T-helper 9 cell (primary cell): ENCODE measurements around the gene ZDHHC14.
"Not testable (repeated sequence)": the region's sequence is repeated elsewhere in the genome, so short reads cannot be mapped to it uniquely, and the experiment has no call there.

ENCODE experiments used
- DNase-seq: peaks from one replicate; pipeline ENCODE4 v3.0.0-alpha.2; 2020

The ZDHHC14 gene

GRCh38 chr6:157679605-157680580 lies 298.9 kb downstream of the ZDHHC14 start:
- DNase-seq: no peak

DNA sequence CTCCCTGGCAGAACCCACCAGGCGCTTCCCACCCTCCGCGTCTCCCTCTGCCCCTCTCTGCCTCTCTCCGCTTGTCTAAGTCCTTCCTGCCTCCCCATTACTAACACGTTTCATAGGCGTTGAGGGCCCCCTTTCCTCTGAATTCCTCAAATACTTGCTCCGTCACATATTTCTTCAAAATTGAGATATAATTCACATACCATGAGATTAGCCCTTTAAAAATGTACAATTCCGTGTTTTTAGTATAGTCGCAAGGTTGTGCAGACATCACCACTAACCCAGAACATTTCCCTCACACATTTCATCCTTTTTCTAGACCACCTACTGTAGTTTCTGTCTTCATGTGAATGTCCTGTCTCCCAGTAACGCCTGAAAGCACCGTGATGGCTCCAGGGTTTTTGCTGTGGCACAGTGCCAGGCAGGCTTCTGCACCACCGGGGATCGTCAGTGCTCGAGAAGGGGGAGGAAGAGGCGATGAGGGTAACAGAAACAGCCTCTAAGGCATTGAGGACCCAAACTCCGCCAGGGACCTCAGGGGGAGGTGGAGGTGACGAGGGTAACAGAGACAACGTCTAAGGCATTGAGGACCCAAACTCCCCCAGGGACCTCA lies 300.2 kb downstream of the ZDHHC14 start:
- DNase-seq: no peak

GRCh38 chr6:157682856-157683481 lies 302.0 kb downstream of the ZDHHC14 start:
- no peak for DNase-seq

GRCh38 chr6:157683707-157684106 lies 302.7 kb downstream of the ZDHHC14 start:
- no peak for DNase-seq

GRCh38 chr6:157684620-157685299 lies 303.8 kb downstream of the ZDHHC14 start:
- DNase-seq: no peak

- DNase-seq: no peak
Observed at GRCh38 chr6:157685596-157686280, 304.7 kb downstream of the ZDHHC14 start.

DNA sequence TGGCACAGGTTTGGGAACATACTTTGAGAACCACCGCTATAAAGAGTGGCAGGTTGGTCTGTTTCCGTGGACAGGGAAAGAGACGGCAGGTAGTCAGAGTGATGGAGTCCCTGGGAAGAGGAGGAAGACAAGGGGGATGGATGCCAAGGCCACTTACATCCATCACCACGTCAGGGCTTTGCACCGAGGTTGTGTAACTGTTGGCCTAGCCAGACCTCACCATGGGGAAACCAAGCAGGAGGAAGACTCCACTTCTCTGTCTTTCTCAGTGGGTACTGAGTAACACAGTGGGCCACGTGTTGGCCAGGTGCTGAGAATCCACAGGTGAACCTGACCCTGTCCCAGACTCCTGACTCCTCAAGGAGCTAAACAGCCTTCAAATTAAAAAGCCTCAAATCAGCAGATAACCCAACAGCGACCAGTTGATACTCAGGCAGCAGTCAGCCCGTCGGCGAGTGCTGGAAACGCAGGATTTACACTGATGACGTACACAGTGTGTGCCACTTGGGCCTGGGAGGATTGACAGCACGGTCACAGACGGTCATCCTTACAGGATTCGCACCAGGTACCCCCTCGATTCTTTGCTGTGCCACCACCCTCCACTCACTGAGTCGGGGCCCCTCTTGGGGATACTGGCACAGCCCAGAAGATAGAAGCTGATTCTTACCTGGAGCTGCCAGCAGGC lies 307.4 kb downstream of the ZDHHC14 start:
- no peak for DNase-seq

DNA sequence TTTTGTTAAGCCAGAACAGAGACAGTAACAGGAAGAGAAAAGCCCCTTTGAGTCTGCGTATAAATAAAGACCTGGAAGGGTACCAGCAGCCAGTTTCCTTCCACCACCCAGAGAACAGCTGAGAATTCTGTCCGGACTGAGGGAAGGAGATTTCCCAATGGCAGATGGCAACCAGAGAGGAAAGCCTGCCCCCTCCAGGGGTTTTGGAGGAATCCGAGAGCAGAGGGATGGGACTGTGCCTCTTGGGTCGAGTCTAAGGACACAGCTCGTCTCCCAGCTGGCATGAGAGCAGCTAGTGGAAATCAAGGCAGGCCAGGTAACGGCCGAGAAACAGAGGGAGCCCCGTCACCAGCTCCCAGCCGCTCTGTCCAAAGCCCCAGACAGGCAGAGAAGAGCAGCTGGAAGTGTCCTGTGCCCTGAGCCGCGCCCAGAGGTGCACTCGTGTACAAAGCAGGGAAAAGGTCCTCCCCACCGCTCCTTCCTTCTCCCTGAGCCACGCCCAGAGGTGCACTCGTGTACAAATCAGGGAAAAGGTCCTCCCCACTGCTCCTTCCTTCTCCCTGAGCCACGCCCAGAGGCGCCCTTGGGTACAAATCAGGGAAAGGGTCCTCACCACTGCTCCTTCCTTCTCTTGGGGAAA lies 308.1 kb downstream of the ZDHHC14 start:
- DNase-seq: no peak

DNA sequence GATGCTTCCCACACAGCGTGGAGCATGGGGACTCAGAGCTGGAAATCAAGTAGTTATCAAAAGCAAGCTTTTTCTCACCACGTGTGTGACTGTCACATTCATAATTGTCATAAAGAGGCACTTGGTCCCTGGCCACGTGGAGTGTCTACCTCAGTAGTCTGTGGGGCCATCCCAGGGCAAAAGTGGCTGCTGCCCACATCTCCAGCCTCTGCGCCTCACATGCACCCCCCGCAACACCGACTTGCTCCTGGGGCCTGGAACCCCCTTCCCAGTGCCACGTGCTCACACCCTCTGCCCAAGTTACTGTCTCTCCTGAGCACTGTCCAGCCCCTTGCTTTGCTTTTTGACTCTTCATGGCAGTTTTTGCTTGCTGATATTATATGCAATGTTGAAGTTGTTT lies 308.9 kb downstream of the ZDHHC14 start:
- DNase-seq: no peak

DNA sequence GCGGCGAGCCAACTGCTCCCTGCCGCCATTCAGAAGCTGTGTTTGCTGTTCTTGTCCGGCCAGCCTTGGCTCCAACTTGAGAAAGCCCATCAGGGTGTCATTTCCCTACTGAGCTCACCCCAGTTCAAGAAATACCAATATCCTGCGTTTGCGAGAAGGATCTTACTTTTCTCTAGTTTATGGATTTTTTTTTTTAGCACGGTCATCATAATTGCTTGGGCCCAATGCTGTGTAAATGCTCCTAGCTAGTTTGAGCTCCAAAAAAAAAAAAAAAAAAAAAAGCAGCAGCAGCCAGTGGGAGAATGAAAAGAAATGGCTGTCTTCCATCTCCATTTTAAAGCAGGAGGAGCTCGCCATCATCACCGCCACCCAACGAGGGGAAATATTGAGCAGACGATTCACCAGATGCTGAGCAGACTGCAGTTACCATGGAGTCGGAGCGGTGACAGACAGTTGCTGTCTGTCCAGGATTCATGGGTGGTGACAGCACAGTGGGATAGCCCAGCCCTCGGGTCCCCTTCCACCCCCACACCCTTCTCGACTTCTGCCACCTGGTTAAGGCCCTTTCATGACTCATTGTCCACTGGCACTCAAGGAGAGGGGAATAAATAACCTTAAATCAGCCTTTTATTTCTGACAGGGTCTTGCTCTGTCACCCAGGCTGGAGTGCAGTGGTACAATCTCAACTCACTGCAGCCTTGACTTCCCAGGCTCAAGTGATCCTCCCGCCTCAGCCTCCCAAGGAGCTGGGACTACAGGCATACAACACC lies 309.6 kb downstream of the ZDHHC14 start:
- DNase-seq: no peak

GRCh38 chr6:157691621-157692020 lies 310.6 kb downstream of the ZDHHC14 start:
- DNase-seq: not testable (repeated sequence)

- no peak for DNase-seq
Observed at GRCh38 chr6:157693867-157694266, 312.9 kb downstream of the ZDHHC14 start.

DNA sequence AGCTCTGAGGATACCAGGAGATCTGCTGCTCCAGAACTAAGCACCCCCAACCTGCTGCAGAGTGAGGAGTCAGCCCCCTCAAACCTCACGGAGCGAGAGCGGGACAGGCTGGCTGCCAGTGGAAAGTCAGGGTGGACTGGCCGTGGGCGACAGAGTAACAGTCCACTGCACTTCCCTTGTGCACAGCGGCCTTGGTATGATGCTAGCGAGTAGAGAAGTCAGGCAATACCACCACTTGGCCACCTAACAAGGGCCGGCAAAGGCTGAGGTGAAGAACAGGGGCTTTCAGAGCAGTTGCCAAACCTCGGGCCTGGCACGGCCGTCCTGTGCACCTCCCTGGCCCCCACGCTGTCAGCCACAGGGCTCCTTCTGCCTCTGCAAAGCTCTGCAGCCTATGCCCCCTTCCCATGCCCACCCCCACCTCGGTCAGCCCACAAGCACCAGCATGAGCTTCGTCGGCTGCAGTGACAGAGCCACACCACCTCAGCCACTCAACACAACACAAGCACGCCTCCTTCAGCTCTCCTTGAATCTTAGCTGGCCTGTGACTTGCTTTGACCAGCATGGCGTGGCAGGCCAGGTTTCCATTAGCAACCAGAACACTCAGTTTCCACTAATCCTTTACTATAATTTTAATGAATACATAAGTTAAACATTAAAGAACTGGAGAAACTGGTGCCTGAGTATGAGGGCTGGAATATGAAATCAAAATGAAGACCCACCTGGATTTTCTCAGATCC lies 314.5 kb downstream of the ZDHHC14 start:
- no peak for DNase-seq

DNA sequence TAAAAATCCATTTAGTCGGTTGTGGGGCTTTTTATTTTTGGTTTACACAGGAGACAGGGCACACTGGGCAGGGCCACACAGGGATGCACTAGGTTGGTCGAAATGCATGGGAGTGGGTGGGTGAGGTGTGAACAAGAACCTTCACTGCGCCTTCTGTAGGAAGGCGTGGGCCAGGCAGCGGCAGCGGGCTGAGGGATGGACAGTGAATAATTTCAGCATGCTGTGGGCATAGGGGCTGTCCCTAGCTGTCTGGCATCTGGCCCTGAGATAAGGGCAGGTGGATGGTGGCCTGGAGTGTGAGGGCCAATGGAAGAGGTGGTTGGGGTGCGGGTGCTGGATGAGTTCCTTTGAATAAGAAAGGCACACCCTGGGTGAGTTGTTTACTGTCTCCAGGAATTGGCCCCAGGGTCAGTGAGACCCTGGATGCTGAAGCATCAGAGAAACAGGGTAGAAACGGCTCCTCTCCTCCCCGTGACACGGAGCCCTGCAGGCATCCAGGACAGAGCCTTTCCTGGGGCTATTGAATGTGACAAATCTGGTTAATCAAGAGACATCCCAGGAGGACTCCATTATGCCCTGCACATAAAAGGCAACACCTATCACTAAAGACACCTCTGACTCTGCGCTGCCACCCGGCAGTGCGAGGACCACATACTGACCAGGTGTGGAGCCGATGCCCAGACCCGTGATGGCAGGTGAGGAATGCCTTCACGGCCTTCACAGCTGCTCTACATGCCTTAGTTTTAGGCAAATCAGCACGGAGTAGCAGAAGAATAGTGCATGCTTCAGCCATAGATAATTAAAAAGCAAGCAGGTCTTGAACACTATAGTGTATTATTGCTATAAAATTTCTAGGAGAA lies 319.0 kb downstream of the ZDHHC14 start:
- DNase-seq: no peak

DNA sequence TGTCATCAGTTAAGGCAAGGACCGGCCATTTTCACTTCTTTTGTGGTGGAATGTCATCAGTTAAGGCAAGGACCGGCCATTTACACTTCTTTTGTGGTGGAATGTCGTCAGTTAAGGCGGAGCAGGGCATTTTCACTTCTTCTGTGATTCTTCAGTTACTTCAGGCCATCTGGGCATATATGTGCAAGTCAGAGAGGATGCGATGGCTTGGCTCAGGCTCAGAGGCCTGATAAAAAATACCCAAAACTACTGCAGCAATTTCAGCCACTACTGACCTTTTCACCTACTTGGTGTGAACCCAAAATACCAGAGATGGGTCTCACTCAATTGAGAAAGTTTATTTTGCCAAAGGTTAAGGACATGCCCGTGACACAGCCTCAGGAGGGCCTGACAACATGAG lies 325.4 kb downstream of the ZDHHC14 start:
- not testable (repeated sequence) for DNase-seq

GRCh38 chr6:157706883-157707282 lies 325.9 kb downstream of the ZDHHC14 start:
- DNase-seq: no peak

- no peak for DNase-seq
Observed at GRCh38 chr6:157707576-157707975, 326.6 kb downstream of the ZDHHC14 start.

DNA sequence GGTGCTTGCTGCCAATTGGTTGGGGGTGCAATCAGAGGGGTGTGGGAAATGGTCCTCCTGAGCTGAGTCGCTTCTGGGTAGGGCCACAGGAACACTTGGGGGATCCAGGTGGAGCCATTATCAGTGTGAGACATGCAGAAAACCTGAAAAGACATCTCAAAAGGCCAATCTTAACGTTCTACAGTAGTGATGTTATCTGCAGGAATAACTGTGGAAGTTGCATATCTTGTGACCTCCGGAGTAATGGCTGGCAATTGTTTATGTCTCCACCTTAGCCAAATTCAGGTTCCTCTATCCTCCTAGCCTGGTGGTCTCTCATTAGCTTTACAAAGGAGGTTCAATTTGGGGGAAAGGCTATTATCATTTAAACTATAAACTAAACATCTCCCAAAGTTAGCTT lies 327.2 kb downstream of the ZDHHC14 start:
- DNase-seq: no peak

DNA sequence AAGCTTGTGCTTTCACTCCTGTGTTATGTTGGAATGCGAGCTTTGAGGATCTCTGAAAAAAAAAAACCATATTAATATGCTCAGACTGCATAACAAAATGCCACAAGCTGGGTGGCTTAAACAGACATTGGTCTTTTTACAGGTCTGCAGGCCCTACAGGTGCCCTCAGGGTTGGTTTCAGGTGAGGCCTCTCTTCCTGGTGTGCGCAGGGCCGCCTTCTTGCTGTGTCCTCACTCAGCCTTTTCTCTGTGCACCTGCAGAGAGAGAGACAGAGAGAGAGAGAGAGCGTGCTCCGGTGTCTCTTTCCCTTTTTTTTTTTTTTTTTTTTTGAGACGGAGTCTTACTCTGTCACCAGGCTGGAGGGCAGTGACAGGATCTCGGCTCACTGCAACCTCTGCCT lies 327.9 kb downstream of the ZDHHC14 start:
- no peak for DNase-seq
